Measurements from ENCODE around the gene WARS2.

Gene WARS2

GRCh38 chr1:119080586-119080985, 59.9 kb downstream of the WARS2 start:
- DNase-seq, result no peak

GRCh38 chr1:119079881-119080280, 60.6 kb downstream of the WARS2 start:
- DNase-seq, result no peak

GRCh38 chr1:119075614-119076013, 64.8 kb downstream of the WARS2 start:
- no peak for DNase-seq

DNA sequence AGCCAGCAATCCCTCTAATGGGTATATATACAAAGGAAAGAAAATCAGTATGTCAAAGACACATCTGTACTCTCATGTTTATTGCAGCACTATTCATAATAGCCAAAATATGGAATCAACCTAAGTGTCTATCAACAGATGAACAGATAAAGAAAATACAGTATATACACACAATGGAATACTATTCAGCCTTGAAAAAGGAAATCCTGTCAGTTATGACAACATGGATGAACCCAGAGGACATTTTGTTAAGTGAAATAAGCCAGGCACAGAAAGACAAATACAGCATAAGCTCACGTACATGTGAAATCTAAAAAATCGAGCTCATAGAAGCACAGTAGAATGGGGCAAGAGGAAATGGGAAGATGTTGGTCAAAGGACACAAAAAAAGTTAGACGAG, 69.1 kb downstream of the WARS2 start:
- DNase-seq, result no peak

DNA sequence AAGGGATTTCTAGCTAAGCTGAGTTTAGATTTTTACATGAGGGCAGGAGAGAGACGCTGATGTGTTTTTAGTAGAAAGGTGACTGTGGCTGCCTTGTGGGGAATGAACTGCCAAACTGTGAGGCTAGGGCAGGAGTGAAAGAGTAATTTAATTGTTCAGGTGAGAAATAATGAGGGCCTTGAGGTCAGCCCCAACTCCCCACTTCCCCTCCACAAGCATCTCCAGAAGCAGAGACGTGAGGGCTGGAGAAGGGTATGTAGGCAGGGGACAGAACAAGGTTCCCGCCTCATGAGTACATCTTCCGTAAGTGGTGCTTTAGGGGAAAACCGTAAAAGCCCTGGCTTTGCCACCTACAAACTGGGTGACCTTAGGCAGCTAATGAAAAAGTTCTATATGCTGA, 70.8 kb downstream of the WARS2 start:
- no peak for DNase-seq

DNA sequence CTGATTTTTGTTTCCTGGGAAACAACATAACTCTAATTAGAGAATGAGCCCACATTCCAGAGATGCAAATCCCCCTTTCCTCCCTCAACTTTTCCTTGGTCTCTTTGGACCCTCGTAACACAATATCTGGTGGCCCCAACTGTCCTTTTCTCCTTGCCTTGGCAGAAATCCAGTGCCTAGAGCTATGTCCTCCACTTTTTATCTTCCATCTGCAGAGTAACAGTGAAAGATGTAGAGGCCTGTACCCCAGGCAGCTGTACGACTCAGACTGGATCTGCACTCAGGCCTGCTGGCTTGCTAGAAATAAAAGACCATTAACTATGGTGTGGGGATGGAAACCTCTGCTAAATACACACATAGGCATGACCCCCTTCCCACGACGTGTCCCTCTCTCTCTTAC, 72.0 kb downstream of the WARS2 start:
- no peak for DNase-seq

DNA sequence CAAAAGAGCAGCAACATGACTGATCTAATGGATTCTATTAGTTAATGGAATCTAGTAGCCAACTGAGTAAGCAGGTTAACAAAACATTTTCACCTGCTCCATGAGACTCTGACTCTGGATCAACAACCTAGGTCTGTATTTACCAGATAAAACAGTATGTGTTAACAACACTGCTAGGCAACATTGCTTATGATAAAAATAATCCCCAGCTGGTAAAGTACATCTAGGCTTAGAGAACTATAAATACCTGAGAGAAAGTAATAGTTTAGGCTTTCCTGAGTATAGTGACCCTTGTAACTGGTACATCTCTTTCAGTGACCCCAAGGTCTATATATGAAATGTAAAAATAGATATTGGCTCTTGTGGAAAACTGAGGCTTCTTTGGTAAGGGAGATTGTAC, 78.8 kb downstream of the WARS2 start:
- no peak for DNase-seq

DNA sequence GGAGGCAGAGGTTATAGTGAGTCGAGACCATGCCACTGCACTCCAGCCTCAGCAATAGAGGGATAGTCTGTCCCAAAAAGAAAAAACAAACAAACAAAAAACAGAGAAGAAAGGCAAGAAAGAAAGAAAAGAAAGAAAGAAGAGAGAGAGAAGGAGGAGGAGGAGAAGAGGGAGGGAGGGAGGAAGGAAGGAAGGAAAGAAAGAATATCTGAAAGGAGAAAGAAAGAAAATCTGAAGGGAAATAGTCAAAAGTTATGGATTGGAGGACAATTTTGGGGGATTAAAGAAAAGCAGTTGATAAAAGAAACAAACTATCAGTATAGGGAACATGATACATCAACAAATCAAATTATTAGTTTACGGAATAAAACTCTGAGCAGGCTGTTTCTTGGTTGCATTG, 84.9 kb downstream of the WARS2 start:
- no peak for DNase-seq

- DNase-seq, result no peak
Measured at GRCh38 chr1:119053917-119054316, 86.5 kb downstream of the WARS2 start.

GRCh38 chr1:119052267-119052666, 88.2 kb downstream of the WARS2 start:
- DNase-seq, result no peak

- no peak for DNase-seq
Measured at GRCh38 chr1:119048624-119049404, 91.6 kb downstream of the WARS2 start.

DNA sequence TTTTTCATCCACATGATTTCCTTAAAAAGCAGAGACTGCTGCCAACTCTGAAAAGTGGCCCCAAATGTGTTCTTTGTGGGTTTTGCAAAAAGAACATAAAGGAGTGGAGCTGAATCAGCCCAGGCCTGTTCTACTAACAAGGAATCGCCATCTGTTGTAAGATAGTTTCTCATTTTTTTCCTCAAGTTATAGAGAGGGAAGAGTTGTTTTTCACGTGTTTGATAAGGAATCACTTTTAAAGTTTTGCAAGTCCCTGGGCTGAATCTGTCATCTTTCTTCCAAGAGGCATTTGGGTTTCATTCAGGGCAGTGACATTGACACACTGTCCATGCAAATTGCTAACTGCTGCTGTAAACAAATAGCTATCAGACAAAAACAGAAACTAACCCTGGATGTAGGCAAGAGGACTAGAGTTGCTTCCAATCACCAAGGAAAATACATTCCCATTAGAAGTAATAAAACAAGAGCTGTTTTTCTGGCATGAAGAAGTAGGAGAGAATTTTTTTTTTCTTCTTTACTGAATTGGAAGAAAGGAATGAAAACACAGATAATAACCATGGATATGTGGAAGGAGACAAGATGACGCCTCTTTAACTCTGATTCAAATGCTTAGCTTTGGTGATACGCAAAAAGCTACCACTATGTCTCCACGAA, 93.5 kb downstream of the WARS2 start:
- DNase-seq, result no peak

DNA sequence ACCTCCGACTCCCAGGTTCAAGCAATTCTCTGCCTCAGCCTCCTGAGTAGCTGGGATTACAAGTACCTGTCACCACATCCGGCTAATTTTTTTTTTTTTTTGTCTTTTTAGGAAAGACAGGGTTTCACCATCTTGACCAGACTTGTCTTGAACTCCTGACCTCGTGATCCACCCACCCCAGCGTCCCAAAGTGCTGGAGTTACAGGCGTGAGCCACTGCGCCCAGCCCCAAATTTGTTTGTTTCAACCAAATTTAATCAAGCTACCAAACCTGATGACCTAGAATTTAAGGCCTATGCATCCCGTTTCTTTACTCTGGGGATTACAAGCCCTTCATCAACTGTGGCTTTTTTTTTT, 94.0 kb downstream of the WARS2 start:
- no peak for DNase-seq

DNA sequence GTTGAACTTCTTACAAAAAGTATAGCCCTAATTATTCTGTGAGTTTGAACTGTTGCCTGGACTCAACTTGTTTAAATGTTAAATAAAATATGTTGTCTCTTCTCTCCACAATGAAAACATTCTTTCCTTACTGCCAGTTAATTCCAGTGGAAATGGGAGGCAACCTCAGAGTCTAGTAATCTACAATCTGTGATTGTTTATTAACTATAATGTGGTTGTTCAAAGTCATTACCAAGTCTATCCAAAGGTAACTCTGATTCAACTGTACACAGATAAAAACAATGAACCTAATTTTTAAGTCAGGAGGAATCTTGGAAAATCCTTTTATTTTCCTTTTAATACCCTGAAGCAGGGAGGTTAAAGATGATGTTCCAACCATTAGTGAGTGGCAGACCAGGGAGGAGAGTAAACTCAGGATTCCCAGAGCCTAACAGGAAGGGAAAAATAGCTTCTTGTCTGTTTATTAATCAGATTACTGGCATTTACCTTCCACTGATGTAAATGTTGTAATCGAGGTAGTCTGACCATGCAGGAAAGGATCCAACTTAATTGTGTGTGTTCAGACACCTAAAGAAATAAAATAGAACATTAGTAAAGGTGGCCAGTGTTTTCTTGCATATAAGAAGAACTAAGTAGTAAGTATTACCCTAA, 95.2 kb downstream of the WARS2 start:
- DNase-seq, result no peak

DNA sequence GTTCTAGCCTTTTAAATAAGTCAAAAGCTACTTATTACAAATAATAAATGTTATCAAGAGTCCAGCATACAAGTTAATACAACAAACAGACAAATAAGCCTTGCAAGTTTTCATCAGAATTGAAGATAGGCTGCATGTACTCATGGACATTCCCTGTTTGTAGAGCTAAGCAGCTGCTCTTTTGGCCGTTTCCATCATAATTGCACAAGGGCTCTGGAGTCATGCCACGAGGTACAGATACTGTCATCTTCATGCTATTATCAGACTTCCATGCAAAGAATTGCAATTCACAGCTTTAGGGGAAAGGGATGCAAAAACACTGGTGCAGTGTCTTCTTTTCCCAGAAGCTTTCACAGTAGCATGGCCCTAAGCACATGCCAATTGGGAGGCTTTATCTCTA, 99.5 kb downstream of the WARS2 start:
- DNase-seq, result no peak

GRCh38 chr1:119040489-119040888, 100.0 kb downstream of the WARS2 start:
- no peak for DNase-seq

GRCh38 chr1:119038363-119038762, 102.1 kb downstream of the WARS2 start:
- no peak for DNase-seq

- no peak for DNase-seq
Measured at GRCh38 chr1:119034359-119034758, 106.1 kb downstream of the WARS2 start.

DNA sequence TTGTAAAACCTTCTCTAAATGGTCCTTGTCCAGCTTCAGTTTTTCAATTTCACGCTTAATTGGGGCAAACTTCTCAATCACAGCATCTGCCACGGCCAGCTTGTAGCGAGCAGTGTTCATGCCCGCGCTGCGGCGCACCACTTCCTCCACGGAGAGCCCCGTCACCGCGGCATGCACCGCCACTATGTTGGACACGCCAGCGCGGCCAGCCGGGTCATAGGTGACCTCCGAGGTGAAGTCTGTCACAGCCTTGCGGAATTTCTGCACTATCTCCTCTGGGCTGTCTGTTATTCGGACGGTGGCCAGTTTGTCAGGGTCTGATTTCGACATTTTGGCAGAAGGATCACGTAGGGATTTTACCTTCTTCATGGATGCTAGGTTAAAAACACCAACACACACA, 107.5 kb downstream of the WARS2 start:
- DNase-seq, result no peak

- no peak for DNase-seq
Measured at GRCh38 chr1:119027759-119028158, 112.7 kb downstream of the WARS2 start.

- no peak for DNase-seq
Measured at GRCh38 chr1:119026956-119027355, 113.5 kb downstream of the WARS2 start.

- DNase-seq, result no peak
Measured at GRCh38 chr1:119015547-119015946, 124.9 kb downstream of the WARS2 start.

- DNase-seq, result no peak
Measured at GRCh38 chr1:119012383-119012782, 128.1 kb downstream of the WARS2 start.

GRCh38 chr1:119011706-119012105, 128.7 kb downstream of the WARS2 start:
- no peak for DNase-seq

Data from stimulated activated naive CD4-positive, alpha-beta T cell (primary cell).